ENCODE measurements around the gene SYT2.

DNA sequence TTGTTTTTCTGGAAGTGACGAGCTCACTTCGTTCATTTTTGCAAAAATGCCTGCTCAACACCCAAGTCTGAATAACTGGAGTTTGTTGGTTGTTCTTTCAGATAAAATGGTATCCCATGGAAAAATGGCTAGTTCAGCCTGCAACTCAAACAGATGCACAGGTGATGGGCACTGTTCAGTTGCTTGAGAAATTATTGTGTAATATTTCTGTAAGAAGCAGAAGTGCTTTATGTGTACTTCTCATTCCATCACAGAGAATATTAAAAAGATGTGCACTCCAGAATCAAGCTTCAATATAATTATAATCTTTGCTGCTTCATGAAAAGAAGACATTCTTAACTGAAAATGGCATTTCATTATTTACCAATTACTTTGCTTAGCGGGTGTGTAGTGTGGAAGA lies 9.1 kb downstream of the SYT2 start:
- TF ChIP-seq, protein P1, sequence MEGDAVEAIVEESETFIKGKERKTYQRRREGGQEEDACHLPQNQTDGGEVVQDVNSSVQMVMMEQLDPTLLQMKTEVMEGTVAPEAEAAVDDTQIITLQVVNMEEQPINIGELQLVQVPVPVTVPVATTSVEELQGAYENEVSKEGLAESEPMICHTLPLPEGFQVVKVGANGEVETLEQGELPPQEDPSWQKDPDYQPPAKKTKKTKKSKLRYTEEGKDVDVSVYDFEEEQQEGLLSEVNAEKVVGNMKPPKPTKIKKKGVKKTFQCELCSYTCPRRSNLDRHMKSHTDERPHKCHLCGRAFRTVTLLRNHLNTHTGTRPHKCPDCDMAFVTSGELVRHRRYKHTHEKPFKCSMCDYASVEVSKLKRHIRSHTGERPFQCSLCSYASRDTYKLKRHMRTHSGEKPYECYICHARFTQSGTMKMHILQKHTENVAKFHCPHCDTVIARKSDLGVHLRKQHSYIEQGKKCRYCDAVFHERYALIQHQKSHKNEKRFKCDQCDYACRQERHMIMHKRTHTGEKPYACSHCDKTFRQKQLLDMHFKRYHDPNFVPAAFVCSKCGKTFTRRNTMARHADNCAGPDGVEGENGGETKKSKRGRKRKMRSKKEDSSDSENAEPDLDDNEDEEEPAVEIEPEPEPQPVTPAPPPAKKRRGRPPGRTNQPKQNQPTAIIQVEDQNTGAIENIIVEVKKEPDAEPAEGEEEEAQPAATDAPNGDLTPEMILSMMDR (IDR thresholded peaks at IDR 0.05): no peak
- no peak for TF ChIP-seq POLR2A (IDR thresholded peaks at IDR 0.05)
